Fibroblast of lung (primary cell): ENCODE measurements around the gene CDH1. TPM values are rescaled to one million over a fixed set of nuclear protein-coding genes. Genes with fewer than 3 reads are reported as not detected.

Experiments
- DNase-seq, 2 donors: peaks; one replicate each; pipeline versions ENCODE4 v3.0.0 to v3.0.0-alpha.2; 2010; ENCODE audit warnings: low read depth in 2 of 2
- H2AFZ ChIP-seq: 2 replicates; pipeline ENCODE4 v1.5.1; 2012; ENCODE audit warnings: low read length, control low read depth, inconsistent platforms
- H3K27ac ChIP-seq: 2 replicates; pipeline ENCODE4 v1.5.1; 2011; ENCODE audit warnings: low read length, control low read depth; ENCODE audit not compliant: insufficient read depth
- H3K27me3 ChIP-seq: 2 replicates; pipeline ENCODE4 v1.5.1; 2011; ENCODE audit warnings: mild to moderate bottlenecking, low read length; ENCODE audit not compliant: control insufficient read depth, insufficient read depth
- H3K36me3 ChIP-seq: 2 replicates; pipeline ENCODE4 v1.5.1; 2011; ENCODE audit warnings: low read length; ENCODE audit not compliant: control insufficient read depth, insufficient read depth
- H3K4me1 ChIP-seq: 2 replicates; pipeline ENCODE4 v1.5.1; 2011; ENCODE audit warnings: low read length; ENCODE audit not compliant: control insufficient read depth, insufficient read depth; ENCODE audit errors: extremely low read depth
- H3K4me2 ChIP-seq: 2 replicates; pipeline ENCODE4 v1.5.1; 2011; ENCODE audit warnings: low read length, control low read depth; ENCODE audit not compliant: insufficient read depth; ENCODE audit errors: extremely low read depth
- H3K4me3 ChIP-seq, 4 experiments: fragments of 200-600 bp in 1 of 4; sonication (generic) in 1 of 4; replicated peaks in 1 of 4; 2 replicates each; pipeline ENCODE4 v1.5.1; 2011 to 2016; ENCODE audit warnings: low read length in 4 of 4, low read depth in 3 of 4, mild to moderate bottlenecking in 3 of 4, control low read depth in 2 of 4, inconsistent platforms in 1 of 4, mixed read lengths in 1 of 4; ENCODE audit not compliant: insufficient read depth in 1 of 4; ENCODE audit errors: control extremely low read depth in 1 of 4
- H3K79me2 ChIP-seq: 2 replicates; pipeline ENCODE4 v1.5.1; 2012; ENCODE audit warnings: mild to moderate bottlenecking, low read length, inconsistent platforms; ENCODE audit not compliant: control insufficient read depth, insufficient read depth
- H3K9ac ChIP-seq: 2 replicates; pipeline ENCODE4 v1.5.1; 2011; ENCODE audit warnings: mild to moderate bottlenecking, low read length, control low read depth; ENCODE audit not compliant: insufficient read depth
- H3K9me3 ChIP-seq: 2 replicates; pipeline ENCODE4 v1.5.1; 2012; ENCODE audit warnings: low read depth, low read length; ENCODE audit not compliant: control insufficient read depth, insufficient read depth
- H4K20me1 ChIP-seq: 2 replicates; pipeline ENCODE4 v1.5.1; 2011; ENCODE audit warnings: low read length; ENCODE audit not compliant: control insufficient read depth, insufficient read depth; ENCODE audit errors: extremely low read depth
- CTCF ChIP-seq, 2 donors: IDR thresholded peaks in 1 of 2; conservative IDR thresholded peaks in 1 of 2; 1 replicate in 1 of 2; 2 replicates in 1 of 2; pipeline ENCODE4 v1.5.1; 2011 to 2012; ENCODE audit warnings: low read length in 2 of 2, control low read depth in 1 of 2, inconsistent platforms in 1 of 2, low read depth in 1 of 2, mild to moderate bottlenecking in 1 of 2
- EZH2 ChIP-seq: IDR thresholded peaks from 2 replicates; pipeline ENCODE4 v1.5.1; 2012; ENCODE audit warnings: low read length, control low read depth, mild to moderate bottlenecking; ENCODE audit errors: missing control alignments
- polyA plus RNA-seq, 2 donors: library from polyadenylated mRNA; depleted of rRNA in 1 of 2; stranded (reverse) in 1 of 2; unstranded in 1 of 2; fragments of >200 nt; gene quantifications; 2 replicates each; pipeline ENCODE4 v1.2.1, GENCODE V29; 2011 to 2012; ENCODE audit warnings: missing spikeins in 1 of 2
- total RNA-seq: library from RNA; depleted of rRNA; stranded (reverse); fragments of >200 nt; gene quantifications from 2 replicates; pipeline ENCODE4 v1.2.1, GENCODE V29; 2014

The CDH1 gene
- total and polyA plus RNA-seq, 2 donors (not counting 1 experiment from before 2014, with no cell fraction given) = 0.02 TPM; not detected in 1

GRCh38 chr16:68759062-68759461, 22.0 kb downstream of the CDH1 start:
- H3K27me3 ChIP-seq = no peaks in the 10 kb centered on the region
- H3K27ac ChIP-seq = no peak overlapping the region
- no peaks in the 10 kb centered on the region for H3K4me1 ChIP-seq
- H3K4me3 ChIP-seq = no peak overlapping the region
- no peaks in the 10 kb centered on the region for H3K36me3 ChIP-seq
- H3K9ac ChIP-seq = no peak overlapping the region
- no peak for DNase-seq
- no peak for TF ChIP-seq EZH2
- no peak for TF ChIP-seq CTCF (conservative IDR thresholded peaks at IDR 0.05 in 1 of 2, IDR thresholded peaks at IDR 0.05 in 1 of 2; ENCODE audit: low read depth in 1 of 2, low read length in 2 of 2)
- H2AFZ ChIP-seq = no peak overlapping the region
- H3K4me2 ChIP-seq = no peak overlapping the region
- H4K20me1 ChIP-seq = no peaks in the 10 kb centered on the region
- H3K9me3 ChIP-seq = no peaks in the 10 kb centered on the region
- H3K79me2 ChIP-seq = no peaks in the 10 kb centered on the region

- no peak overlapping the region for H2AFZ ChIP-seq
- no peak overlapping the region for H3K9ac ChIP-seq
- no peaks in the 10 kb centered on the region for H3K79me2 ChIP-seq
- peak in 1 of 2 donors; percentile 73 for DNase-seq
- H3K36me3 ChIP-seq = no peaks in the 10 kb centered on the region
- H3K4me1 ChIP-seq = no peaks in the 10 kb centered on the region
- H3K4me2 ChIP-seq = no peak overlapping the region
- TF ChIP-seq CTCF (conservative IDR thresholded peaks at IDR 0.05 in 1 of 2, IDR thresholded peaks at IDR 0.05 in 1 of 2; ENCODE audit: low read depth in 1 of 2, low read length in 2 of 2) (no peak), EZH2 (no peak)
- H3K27ac ChIP-seq = no peak overlapping the region
- no peaks in the 10 kb centered on the region for H3K9me3 ChIP-seq
- H3K4me3 ChIP-seq = no peak overlapping the region
- no peaks in the 10 kb centered on the region for H4K20me1 ChIP-seq
- no peaks in the 10 kb centered on the region for H3K27me3 ChIP-seq
Measured at GRCh38 chr16:68760671-68761275, 23.7 kb downstream of the CDH1 start.

GRCh38 chr16:68762996-68763756, 26.1 kb downstream of the CDH1 start:
- DNase-seq = peak in 1 of 2 donors; percentile 63
- Histone ChIP-seq H3K4me1 (no peaks in the 10 kb centered on the region), H3K79me2 (no peaks in the 10 kb centered on the region), H3K27ac (no peak overlapping the region), H3K4me2 (no peak overlapping the region), H3K27me3 (no peaks in the 10 kb centered on the region), H3K36me3 (no peaks in the 10 kb centered on the region), H2AFZ (no peak overlapping the region), H3K9me3 (no peaks in the 10 kb centered on the region), H3K9ac (no peak overlapping the region), H4K20me1 (no peaks in the 10 kb centered on the region), H3K4me3 (no peak overlapping the region)
- TF ChIP-seq EZH2 = no peak
- no peak for TF ChIP-seq CTCF (conservative IDR thresholded peaks at IDR 0.05 in 1 of 2, IDR thresholded peaks at IDR 0.05 in 1 of 2; ENCODE audit: low read depth in 1 of 2, low read length in 2 of 2)
